ENCODE results near the gene HDAC2.

DNA sequence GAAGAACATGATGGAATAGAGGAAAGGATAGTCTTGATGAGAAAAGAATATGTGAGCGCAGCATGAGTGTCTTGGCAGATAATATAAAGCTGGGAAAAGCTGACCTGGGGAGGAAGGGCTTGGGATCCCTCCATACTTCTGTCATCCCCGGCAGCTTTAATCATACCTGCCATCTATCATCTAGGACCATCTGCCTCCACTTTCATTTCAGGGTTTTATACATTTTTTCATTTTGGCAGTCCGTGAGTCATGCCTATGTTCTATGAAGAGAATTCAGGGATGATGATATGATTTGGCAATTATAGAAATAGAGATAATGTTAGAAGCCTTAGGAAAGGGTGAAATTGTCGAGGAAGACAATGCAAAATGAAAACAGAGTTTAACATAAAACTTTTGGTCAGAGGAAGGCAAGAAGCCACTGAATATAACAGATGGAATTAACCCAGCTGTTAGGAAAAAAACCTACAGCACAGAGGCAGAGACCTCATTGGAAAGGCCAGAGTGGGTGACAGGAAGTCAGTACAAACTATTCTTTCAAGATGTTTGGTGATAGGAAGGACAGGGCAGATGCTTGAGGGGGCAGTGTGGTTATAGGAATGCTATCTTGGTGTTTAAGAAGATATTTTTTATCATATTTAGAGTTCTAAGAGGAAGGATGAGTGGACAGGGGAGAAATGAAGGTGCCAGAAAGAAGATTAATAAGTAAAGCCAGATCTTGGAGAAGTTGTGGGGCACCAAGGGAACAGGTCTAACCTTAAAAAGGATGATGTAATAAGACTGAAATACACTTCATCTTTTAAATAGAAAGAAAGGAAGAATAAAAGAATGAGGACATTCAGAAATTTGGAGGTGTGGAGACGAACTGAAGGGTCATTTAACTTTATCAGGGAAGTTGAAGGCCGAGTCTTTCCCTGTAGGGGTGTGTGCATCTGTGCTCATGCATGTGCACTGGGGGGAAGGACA is 76.0 kb downstream of the HDAC2 start:
- TF ChIP-seq, protein P1, sequence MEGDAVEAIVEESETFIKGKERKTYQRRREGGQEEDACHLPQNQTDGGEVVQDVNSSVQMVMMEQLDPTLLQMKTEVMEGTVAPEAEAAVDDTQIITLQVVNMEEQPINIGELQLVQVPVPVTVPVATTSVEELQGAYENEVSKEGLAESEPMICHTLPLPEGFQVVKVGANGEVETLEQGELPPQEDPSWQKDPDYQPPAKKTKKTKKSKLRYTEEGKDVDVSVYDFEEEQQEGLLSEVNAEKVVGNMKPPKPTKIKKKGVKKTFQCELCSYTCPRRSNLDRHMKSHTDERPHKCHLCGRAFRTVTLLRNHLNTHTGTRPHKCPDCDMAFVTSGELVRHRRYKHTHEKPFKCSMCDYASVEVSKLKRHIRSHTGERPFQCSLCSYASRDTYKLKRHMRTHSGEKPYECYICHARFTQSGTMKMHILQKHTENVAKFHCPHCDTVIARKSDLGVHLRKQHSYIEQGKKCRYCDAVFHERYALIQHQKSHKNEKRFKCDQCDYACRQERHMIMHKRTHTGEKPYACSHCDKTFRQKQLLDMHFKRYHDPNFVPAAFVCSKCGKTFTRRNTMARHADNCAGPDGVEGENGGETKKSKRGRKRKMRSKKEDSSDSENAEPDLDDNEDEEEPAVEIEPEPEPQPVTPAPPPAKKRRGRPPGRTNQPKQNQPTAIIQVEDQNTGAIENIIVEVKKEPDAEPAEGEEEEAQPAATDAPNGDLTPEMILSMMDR (conservative IDR thresholded peaks at IDR 0.05; ENCODE audit: low read depth, low read length), result no peak
- no peak for TF ChIP-seq EZH2 (IDR thresholded peaks at IDR 0.05; ENCODE audit: low read length, unreplicated experiment)
- TF ChIP-seq EZH2phosphoT487 (IDR thresholded peaks at IDR 0.05; ENCODE audit: borderline replicate concordance, low read length), result no peak

Measured in PC-3 (cell line).